Activated CD8-positive, alpha-beta memory T cell treated with anti-CD3 and anti-CD28 coated beads for 4 hours (primary cell): ENCODE results near the gene GALNT17.
"Not testable (repeated sequence)": the region's sequence is repeated elsewhere in the genome, so short reads cannot be mapped to it uniquely, and the experiment has no call there.

Source experiments
- DNase-seq, 2 donors: peaks; one replicate each; pipeline ENCODE4 v3.0.0-alpha.2; 2020; ENCODE audit warnings: low read depth in 2 of 2

The GALNT17 gene

DNA sequence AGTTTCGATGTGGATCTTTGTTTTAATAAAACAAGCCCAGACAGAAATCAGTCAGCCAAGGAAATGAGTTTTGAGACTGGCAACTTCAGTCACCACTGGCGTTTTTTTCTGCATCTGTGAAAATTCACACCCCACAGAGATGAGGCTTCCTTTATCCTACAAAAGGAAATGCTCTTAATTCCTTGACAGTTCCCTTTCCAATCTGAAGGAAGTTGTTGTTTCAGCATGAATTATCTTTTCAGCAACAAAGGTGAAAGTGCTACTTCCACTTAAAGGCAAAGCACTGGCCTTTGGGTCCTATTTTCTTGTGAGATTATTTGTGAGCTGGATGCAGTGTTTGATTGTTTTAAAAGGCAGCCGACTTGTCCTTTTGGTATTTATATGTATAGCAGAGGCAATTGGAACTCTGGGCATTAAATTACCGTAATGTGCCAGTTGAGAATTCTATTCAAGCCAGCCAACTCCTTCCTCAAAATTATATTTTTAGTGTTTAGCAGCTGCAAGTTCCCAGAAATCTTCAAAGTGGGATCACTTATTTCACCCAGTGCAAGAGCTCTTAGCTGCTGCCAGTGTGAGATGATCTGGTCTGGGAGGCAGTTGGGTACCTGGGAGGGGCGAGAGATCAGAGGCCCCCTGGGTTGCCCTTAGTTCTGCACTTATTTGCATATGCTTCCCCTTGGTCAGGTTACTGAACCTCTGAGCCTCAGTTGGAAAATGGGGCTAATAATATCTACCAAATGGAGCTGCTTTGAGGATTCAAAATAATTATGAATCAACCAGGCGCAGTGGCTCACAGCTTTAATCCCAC is 427.1 kb downstream of the GALNT17 start:
- DNase-seq, result no peak

DNA sequence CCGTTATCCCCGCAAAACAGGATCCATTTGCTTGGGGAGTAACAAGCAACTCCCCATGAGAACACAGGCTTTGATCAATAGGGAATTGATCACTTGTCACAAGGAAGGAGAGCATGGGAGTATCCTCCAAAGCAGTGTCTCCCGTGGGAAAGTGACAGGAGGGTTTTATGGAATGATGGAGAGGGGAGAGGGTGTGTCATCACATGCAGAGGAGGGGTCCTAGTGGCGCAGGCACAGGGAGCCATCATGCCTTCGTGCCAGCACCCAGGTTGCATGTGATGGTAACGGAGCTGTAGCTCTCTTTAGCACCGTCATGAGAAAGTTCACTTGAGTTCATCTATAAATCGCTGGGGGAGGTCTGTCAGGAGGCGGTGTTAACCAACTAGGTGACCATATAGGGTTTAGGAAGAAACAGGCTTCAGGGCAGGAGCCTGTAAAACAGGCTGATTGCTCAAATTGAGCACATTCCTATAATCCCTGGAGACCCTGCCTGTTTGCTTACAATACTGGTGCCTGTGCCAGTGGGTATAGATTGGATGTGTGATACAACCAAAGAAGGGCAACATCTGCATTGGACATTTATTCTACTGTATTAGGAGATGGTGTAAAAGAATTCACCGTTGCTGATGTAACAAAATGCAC is 428.5 kb downstream of the GALNT17 start:
- DNase-seq, result no peak

- no peak for DNase-seq
Measured at GRCh38 chr7:71563276-71563675, 431.3 kb downstream of the GALNT17 start.

- no peak for DNase-seq
Measured at GRCh38 chr7:71566376-71566775, 434.4 kb downstream of the GALNT17 start.

DNA sequence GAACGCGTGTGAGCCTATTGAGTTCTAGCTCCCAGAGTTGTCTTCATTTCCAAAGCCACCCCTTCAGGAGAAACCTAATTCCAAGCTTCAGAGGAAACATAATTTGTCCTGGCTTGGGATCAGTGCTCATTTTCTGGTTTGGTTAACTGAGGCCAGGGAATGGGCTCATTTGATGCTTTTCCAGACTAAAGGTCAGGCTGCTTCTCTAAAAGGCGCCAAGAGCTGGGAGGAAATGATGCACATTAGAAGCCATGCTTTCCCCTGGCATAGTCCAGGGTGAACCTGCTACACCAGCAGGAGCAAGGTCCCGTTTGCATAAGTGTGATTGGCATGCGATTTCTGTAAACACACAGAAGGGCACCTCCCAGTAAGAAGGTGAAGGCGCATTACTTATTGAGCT is 435.0 kb downstream of the GALNT17 start:
- no peak for DNase-seq

DNA sequence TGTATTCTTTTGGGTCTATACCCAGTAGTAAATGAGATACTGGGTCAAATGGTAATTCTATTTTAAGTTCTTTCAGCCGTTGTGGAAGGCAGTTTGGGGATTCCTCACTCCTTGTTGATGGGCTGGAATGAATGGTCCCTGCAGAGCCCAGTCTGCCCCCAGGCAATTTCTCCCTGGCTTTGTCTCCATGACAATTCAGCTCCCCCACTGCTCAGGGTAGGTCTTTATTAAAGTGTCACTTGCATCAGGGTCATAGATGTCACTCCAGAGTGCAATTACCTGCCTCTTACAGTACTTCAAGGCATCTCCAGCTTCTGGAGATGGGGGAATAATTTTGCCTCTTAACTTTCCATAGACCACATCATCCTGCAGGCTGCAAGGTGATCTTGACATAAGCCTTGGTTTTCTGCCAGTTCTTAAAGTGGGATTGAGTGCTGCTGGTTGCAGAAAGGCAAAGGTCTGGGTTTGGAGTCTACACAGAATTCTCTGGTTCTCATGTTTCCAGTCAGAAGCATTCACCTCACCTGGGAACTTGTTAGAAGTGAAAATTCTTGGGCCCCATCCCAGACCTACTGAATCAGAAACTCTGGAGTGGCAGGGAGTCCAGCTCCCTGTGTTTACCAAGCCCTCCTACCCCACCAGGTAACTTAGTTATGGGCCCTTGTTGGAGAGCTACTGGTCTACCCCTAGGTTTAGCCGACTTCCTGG is 442.4 kb downstream of the GALNT17 start:
- DNase-seq, result no peak

GRCh38 chr7:71580027-71580426 is 448.1 kb downstream of the GALNT17 start:
- no peak for DNase-seq

DNA sequence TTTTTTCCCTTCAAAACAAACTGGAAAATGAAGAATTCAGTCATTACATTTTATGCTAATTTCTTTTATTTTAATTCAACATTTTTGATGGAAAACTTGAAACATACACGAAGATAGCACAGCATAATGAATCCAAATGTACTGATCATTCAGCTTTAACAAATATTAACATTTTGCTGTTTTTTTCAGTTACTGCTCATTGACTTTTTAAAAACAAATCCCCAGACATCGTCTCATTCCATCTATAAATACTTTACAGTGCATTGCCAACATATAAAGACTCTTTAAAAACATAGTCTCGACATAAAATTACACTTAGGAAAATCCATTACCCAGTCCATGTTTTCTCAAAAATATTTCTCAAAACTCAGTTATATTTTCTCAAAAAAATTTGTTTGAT is 452.3 kb downstream of the GALNT17 start:
- no peak for DNase-seq

GRCh38 chr7:71591876-71592275 is 459.9 kb downstream of the GALNT17 start:
- no peak for DNase-seq

DNA sequence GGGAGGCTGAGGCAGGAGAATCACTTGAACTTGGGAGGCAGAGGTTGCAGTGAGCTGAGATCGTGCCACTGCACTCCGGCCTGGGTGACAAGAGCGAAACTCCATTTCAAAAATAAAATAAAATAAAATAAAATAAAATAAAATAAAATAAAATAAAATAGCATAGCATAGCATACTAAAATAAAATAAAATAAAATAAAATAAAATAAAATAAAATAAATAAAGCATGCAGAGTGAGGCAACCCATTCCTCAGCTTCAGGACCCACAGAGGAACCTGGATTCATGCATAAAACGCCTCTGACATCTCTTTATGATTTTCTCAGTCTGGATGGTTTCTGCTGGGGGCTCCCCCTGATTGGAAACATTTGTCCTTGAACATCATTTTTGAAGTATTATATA is 460.4 kb downstream of the GALNT17 start:
- not testable (repeated sequence) for DNase-seq

DNA sequence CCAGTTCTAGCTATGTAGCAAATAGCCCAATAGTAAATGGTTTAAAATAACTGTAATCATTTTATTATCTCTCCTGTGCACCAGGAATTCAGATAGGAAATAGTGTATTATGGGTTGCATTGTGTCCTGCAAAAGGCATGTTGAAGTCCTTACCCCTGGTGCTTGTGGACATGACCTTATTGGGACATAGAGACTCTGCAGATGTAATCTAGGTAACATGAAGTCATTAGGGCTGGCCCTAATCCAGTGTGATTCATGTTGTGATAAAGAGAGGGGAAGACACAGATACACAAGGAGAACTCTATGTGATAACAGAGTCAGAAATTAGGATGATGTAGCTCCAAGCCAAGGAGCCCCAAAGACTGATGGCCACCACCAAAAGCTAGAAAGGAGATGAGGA is 462.8 kb downstream of the GALNT17 start:
- DNase-seq, result no peak

DNA sequence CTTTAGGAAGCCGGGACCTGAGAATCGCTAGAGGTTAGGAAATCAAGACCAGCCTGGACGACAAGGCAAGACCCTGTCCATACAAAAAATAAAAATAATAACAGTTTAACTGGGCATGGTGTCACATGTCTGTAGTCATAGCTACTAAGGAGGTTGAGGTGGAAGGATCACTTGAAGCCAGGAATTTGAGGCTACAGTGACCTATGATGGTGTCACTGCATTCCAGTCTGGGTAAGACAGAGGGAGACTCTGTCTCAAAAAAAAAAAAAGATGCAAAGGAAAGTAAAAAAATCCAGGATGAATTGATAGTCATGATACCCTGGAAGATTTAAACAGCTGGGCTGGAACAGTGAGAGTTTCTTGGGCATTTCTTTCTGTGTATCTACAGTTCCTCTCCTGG is 463.2 kb downstream of the GALNT17 start:
- DNase-seq, result no peak

DNA sequence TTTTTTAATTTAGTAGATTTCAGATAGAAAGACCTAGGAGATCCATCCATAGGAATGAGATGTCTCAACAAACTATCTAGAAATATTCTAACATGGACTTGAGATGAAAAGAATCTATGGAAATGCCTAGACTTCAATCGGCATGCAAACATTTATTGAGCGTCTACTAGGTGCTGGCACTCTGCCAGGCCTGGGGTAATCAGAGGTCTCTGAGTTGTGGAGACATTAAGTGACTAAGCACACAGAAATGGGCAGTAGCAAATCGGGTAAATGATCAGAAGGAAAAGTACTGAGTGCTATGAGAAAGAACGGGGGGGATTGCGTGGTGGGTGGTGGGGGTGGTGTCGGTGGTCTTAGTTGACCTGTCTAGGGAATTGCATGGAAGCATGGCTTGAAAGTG is 466.6 kb downstream of the GALNT17 start:
- no peak for DNase-seq

GRCh38 chr7:71601851-71602250 is 469.9 kb downstream of the GALNT17 start:
- no peak for DNase-seq

DNA sequence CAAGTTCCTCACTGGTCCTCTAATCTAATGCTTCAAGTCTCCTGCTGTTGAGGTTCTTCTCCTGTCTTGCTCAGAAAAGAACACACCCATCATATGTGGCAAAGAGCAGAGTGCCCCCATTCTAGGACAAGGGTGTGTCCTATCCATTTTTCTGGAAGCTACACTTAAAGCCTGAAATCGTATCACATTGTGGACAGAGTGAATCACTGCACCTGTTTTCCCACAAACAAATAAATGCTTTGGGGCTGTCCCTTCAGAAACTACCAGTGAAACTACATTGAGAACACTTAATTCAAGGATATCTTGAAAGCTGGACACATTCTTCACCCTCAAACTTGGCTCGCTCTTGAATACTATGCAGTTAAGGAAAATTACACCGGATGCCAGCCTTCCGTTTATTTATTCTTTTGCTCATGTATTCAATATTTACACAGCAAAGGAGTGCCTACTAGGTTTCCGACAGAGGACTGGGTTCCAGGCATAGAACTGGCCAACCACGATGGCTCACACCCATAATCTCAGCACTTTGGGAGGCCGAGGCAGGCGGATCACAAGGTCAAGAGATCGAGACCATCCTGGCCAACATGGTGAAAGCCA is 473.0 kb downstream of the GALNT17 start:
- no peak for DNase-seq

DNA sequence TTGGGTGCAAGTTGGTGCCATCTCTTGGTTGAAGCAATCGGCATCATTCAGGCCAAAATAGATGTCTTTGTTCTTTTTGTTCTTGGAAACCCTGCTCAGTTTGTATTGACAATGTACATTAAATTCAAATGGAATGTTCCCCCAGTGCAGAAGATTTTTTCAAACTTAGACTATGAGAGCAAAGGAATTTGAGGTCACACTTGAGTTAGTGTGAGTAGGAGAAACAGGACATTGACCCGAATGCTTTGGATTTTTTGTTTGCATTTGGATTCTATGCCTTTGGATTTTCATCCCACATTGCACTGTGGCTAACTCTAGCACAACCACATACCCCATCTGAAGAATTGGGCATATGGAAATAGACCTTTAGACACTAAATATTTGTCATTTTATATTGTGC is 480.0 kb downstream of the GALNT17 start:
- DNase-seq, result no peak

DNA sequence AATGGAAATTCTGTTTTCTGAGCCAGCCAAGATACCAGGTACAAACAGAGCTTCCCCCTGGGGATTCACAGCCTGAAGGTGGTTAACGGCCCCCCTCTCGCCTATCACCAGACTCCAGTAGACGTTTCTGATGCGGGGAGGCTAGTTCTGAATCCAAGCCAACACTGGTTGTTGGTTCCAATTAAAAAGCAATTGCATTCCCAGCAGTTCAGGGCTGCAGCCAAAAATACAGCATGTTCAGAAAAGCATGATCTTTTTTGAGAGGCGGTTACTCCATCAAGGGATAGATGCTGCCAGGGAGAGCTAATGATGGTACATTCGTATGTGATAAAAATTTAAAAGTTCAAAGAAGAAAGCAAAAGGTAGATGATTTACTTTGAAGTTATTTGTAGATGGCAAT is 481.0 kb downstream of the GALNT17 start:
- no peak for DNase-seq

DNA sequence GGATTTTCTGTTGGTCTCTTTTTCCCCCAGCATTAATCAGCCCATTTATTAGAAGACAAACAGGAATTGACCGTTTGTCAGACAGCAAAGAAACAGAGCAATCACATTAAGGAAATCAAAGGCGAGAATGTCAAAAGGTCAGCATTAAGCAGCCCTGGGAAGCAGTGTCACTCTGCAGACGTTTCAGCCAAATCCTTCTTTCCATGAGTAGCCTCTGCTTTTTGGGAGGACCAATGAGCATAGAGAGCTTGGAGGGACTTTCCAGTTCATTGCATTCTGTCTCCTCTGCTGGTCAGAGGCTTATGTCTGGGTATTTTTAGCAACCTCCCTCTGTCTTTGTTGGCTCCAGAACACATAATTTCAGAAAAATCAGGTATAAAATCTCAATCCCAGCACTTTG is 481.4 kb downstream of the GALNT17 start:
- DNase-seq, result no peak

DNA sequence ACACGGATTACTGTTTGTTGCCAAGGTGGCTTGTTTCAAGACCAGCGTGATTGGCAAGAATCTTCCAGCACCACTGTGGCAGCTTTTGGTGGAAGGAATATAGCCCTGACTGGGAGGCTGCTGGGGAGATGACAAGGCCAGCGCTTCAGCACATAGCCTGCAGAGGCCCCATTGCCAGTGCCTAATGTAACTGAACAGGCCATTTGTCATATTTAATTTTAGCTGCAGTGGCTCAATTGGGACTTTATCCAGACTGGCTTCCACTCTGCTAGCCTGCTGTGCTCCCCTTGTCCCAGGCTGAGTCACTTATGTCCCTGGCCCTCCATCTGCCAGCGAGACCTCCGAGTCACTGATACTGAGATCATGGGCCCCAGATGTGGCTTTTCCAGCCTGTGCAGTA is 483.1 kb downstream of the GALNT17 start:
- DNase-seq, result no peak

- no peak for DNase-seq
Measured at GRCh38 chr7:71616217-71616616, 484.3 kb downstream of the GALNT17 start.

GRCh38 chr7:71618278-71618677 is 486.3 kb downstream of the GALNT17 start:
- no peak for DNase-seq

- DNase-seq, result no peak
Measured at GRCh38 chr7:71625545-71625944, 493.6 kb downstream of the GALNT17 start.

GRCh38 chr7:71626206-71626605 is 494.3 kb downstream of the GALNT17 start:
- DNase-seq, result no peak
